Natural killer cell (primary cell): Measurements from ENCODE around the gene TEX10. TPM values are rescaled to one million over a fixed set of nuclear protein-coding genes. Genes with fewer than 3 reads are reported as not detected.

Experiments
- ATAC-seq, 3 donors: fragments of 150-1000 bp in 2 of 3; fragments of 200-7000 bp in 1 of 3; cut with Tn5 transposase; 1 replicate in 1 of 3; 2 replicates in 2 of 3; pipeline ENCODE4 v1.10.0; 2021; ENCODE audit warnings: mild to moderate bottlenecking in 2 of 3, moderate library complexity in 2 of 3
- DNase-seq, 2 donors: peaks; one replicate each; pipeline versions ENCODE4 v3.0.0 to v3.0.0-alpha.2; 2013 to 2021; ENCODE audit warnings: mixed read lengths in 1 of 2
- H3K27ac ChIP-seq: one replicate; pipeline ENCODE4 v1.5.1; 2013; ENCODE audit warnings: mild to moderate bottlenecking, low read length
- H3K27me3 ChIP-seq: one replicate; pipeline ENCODE4 v1.6.1; 2013; ENCODE audit warnings: low read length; ENCODE audit not compliant: control insufficient read depth, insufficient read depth
- H3K36me3 ChIP-seq: one replicate; pipeline ENCODE4 v1.6.1; 2013; ENCODE audit warnings: low read length; ENCODE audit not compliant: control insufficient read depth, insufficient read depth
- H3K4me1 ChIP-seq: one replicate; pipeline ENCODE4 v1.6.1; 2013; ENCODE audit warnings: low read length; ENCODE audit not compliant: control insufficient read depth, insufficient read depth
- H3K4me3 ChIP-seq: one replicate; pipeline ENCODE4 v1.5.1; 2013; ENCODE audit warnings: low read length
- H3K9me3 ChIP-seq: one replicate; pipeline ENCODE4 v1.6.1; 2013; ENCODE audit warnings: low read length; ENCODE audit not compliant: control insufficient read depth, insufficient read depth
- H3K27ac Mint-ChIP-seq, 2 donors: one replicate each; pipeline ENCODE4 v1.8.0; 2022; ENCODE audit warnings: mild to moderate bottlenecking in 2 of 2, mixed read lengths in 2 of 2, moderate library complexity in 1 of 2
- H3K27me3 Mint-ChIP-seq, 2 donors: one replicate each; pipeline ENCODE4 v1.8.0; 2022; ENCODE audit warnings: low read depth in 2 of 2, mixed read lengths in 2 of 2
- H3K36me3 Mint-ChIP-seq: one replicate; pipeline ENCODE4 v1.8.0; 2022; ENCODE audit warnings: mixed read lengths
- H3K4me1 Mint-ChIP-seq, 2 donors: one replicate each; pipeline ENCODE4 v1.8.0; 2022; ENCODE audit warnings: mixed read lengths in 2 of 2
- H3K4me3 Mint-ChIP-seq: one replicate; pipeline ENCODE4 v1.8.0; 2022; ENCODE audit warnings: mild to moderate bottlenecking, moderate library complexity, mixed read lengths
- H3K9me3 Mint-ChIP-seq, 2 donors: one replicate each; pipeline ENCODE4 v1.8.0; 2022; ENCODE audit warnings: mixed read lengths in 2 of 2
- whole genome bisulfite sequencing: methylation state at CpG from one replicate; pipeline ENCODE4 v1.1.7; 2013; ENCODE audit warnings: missing lambda C conversion rate; ENCODE audit not compliant: insufficient coverage; 5-methylcytosine and 5-hydroxymethylcytosine counted together
- intact Hi-C: fragments of 100-400 bp; cut with micrococcal nuclease; formaldehyde crosslinking; loops from one replicate; pipeline ENCODE4 v1.14.2; 2022
- total RNA-seq, 4 donors: library from RNA; stranded (reverse); fragments of 120-200 nt in 1 of 4; gene quantifications; one replicate each; pipeline versions ENCODE4 v1.2.3 to v1.2.4, GENCODE V29; 2013 to 2022
- TF ChIP-seq, protein P1 (sequence below): fragments of 200-600 bp; IDR thresholded peaks from one replicate; pipeline ENCODE4 v1.8.0; 2022; ENCODE audit warnings: antibody characterized with exemption

TEX10 gene
- total RNA-seq, 3 donors from 2014 or later (not counting 1 experiment from before 2014, with no cell fraction given) = 11.1 to 15.9 (median 13.2) TPM

DNA sequence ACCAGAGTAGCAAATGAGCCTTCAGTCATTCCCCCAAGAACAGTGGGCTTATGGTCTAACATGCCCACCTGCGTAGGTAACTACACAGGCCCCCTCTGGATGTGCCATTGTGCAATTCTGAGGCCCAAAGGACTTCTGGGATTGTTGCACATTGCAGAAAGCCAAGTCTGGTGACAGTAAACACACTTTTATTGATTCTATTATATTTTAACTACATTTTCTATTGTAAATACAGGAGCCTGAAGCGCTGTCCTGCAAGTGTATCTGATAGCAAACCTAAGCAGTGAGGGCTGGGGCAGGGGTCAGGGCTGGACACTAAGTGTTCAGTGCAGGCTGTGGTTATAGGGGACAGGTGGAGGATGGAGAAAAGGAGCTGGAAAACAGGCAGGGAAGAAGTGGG lies 57.5 kb downstream of the TEX10 start:
- H3K36me3 ChIP-seq = peaks cover 57% of the 10 kb centered on the region
- no peaks in the 10 kb centered on the region for H3K9me3 Mint-ChIP-seq
- H3K27me3 Mint-ChIP-seq = no peaks in the 10 kb centered on the region
- intact Hi-C loops = no loop called here
- H3K27ac Mint-ChIP-seq = peak overlapping the region in 1 of 2 donors; percentile 17
- H3K27me3 ChIP-seq = no peaks in the 10 kb centered on the region
- H3K27ac ChIP-seq = no peak overlapping the region
- 96% methylated on average over 2 of the region's 2 CpGs for WGBS
- no peaks in the 10 kb centered on the region for H3K4me1 ChIP-seq
- H3K9me3 ChIP-seq = no peaks in the 10 kb centered on the region
- H3K4me3 Mint-ChIP-seq = no peak overlapping the region
- H3K4me3 ChIP-seq = no peak overlapping the region
- peaks cover 20% of the 10 kb centered on the region for H3K36me3 Mint-ChIP-seq
- peaks cover 0 to 5% of the 10 kb centered on the region in 2 donors for H3K4me1 Mint-ChIP-seq
- ATAC-seq (no peak), DNase-seq (no peak)
- TF ChIP-seq, protein P1, sequence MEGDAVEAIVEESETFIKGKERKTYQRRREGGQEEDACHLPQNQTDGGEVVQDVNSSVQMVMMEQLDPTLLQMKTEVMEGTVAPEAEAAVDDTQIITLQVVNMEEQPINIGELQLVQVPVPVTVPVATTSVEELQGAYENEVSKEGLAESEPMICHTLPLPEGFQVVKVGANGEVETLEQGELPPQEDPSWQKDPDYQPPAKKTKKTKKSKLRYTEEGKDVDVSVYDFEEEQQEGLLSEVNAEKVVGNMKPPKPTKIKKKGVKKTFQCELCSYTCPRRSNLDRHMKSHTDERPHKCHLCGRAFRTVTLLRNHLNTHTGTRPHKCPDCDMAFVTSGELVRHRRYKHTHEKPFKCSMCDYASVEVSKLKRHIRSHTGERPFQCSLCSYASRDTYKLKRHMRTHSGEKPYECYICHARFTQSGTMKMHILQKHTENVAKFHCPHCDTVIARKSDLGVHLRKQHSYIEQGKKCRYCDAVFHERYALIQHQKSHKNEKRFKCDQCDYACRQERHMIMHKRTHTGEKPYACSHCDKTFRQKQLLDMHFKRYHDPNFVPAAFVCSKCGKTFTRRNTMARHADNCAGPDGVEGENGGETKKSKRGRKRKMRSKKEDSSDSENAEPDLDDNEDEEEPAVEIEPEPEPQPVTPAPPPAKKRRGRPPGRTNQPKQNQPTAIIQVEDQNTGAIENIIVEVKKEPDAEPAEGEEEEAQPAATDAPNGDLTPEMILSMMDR = no peak

DNA sequence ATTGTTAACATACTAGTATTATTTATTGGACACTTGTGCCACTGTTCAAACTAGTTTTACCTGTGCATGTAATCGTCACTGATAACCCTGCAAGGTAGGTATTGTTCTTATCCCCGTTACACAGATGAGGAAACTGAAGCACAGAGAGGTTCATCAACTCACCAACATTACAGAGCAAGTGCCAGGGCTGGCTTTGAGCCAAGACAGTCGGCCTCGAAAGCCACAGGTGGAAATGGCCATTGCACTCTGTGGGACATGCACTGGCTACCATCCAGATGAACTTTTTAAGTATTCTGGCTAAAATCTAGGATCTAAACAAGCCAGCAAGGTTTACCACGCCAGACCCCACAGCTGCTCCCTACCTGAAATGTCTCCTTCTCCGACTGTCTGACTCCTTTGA lies 57.9 kb downstream of the TEX10 start:
- no peak for DNase-seq
- H3K9me3 ChIP-seq = no peaks in the 10 kb centered on the region
- no peak for ATAC-seq
- TF ChIP-seq, protein P1 = no peak
- no peak overlapping the region for H3K4me3 Mint-ChIP-seq
- no peaks in the 10 kb centered on the region for H3K27me3 Mint-ChIP-seq
- H3K4me1 ChIP-seq = no peaks in the 10 kb centered on the region
- peaks cover 16% of the 10 kb centered on the region for H3K36me3 Mint-ChIP-seq
- H3K27ac ChIP-seq = no peak overlapping the region
- H3K4me1 Mint-ChIP-seq = peaks cover 0 to 5% of the 10 kb centered on the region in 2 donors
- peaks cover 56% of the 10 kb centered on the region for H3K36me3 ChIP-seq
- intact Hi-C loops = no loop called here
- no peaks in the 10 kb centered on the region for H3K27me3 ChIP-seq
- no peaks in the 10 kb centered on the region for H3K9me3 Mint-ChIP-seq
- WGBS = 80% methylated on average over 6 of the region's 6 CpGs
- no peak overlapping the region for H3K4me3 ChIP-seq
- no peak overlapping the region for H3K27ac Mint-ChIP-seq

DNA sequence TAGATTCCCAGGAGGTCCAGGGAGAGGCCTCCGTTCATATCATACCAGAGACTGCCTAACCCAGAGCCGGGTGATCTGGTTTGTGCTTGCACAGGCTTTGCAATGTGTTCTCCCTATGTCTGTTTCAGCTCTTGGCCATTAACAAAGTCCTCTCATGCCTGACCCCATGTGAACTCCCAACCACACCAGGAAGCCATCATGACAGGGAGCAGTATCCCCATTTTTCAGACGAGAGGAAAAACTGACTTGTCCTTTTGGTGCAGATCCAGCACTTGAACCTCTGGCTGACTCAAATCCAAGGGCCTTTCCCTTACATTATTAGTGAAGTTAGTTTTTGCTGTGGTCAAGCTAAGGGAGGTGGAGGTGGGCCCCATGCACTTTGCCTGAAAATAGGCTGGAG lies 58.4 kb downstream of the TEX10 start:
- Mint-ChIP-seq H3K4me1 (peaks cover 0 to 6% of the 10 kb centered on the region in 2 donors), H3K9me3 (no peaks in the 10 kb centered on the region), H3K36me3 (peaks cover 16% of the 10 kb centered on the region), H3K4me3 (no peak overlapping the region), H3K27ac (no peak overlapping the region), H3K27me3 (no peaks in the 10 kb centered on the region)
- Histone ChIP-seq H3K27ac (no peak overlapping the region), H3K4me1 (no peaks in the 10 kb centered on the region), H3K27me3 (no peaks in the 10 kb centered on the region), H3K9me3 (no peaks in the 10 kb centered on the region), H3K4me3 (no peak overlapping the region), H3K36me3 (peaks cover 56% of the 10 kb centered on the region)
- TF ChIP-seq, protein P1 = no peak
- DNase-seq = no peak
- no peak for ATAC-seq
- WGBS = 88% methylated on average over 3 of the region's 3 CpGs
- intact Hi-C loops = no loop called here

DNA sequence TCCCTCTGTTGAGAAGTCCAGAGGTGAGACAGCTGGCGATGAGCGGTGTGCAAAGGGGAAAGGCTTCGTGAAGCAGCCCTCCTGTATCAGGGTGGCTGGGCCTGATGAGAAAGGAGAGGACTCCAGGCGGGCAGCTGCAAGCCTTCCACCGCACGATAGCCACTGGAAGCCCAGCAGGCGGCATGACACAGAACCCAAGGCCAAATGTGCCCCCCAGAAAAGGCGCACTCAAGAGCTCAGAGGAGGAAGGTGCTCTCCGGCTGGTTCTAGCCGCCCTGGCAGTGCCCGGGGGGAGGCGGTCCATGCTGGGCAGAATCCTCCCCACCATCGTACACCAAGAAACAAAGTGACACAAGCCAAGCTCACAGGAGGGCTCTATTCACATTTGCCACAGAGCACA lies 60.3 kb downstream of the TEX10 start:
- H3K27ac ChIP-seq = no peak overlapping the region
- H3K27me3 ChIP-seq = no peaks in the 10 kb centered on the region
- H3K9me3 ChIP-seq = no peaks in the 10 kb centered on the region
- DNase-seq = no peak
- H3K4me3 ChIP-seq = no peak overlapping the region
- no peak for ATAC-seq
- Mint-ChIP-seq H3K9me3 (no peaks in the 10 kb centered on the region), H3K4me3 (no peak overlapping the region), H3K4me1 (peaks cover 0 to 16% of the 10 kb centered on the region in 2 donors), H3K27me3 (no peaks in the 10 kb centered on the region), H3K36me3 (peaks cover 21% of the 10 kb centered on the region), H3K27ac (no peak overlapping the region)
- 98% methylated on average over 13 of the region's 13 CpGs for WGBS
- TF ChIP-seq, protein P1 = no peak
- no peaks in the 10 kb centered on the region for H3K4me1 ChIP-seq
- peaks cover 50% of the 10 kb centered on the region for H3K36me3 ChIP-seq
- intact Hi-C loops = no loop called here
